WTC11 (cell line): Measurements from ENCODE around the gene SLAIN1. TPM values are rescaled to one million over a fixed set of nuclear protein-coding genes. Genes with fewer than 3 reads are reported as not detected.

ENCODE experiments used
- ATAC-seq: fragments of 200-7000 bp; cut with Tn5 transposase; 2 replicates; pipeline ENCODE4 v1.10.0; 2021; ENCODE audit warnings: mild to moderate bottlenecking, moderate library complexity
- CTCF ChIA-PET: fragments of 300-600 bp; sonication (Branson Sonifier 250); formaldehyde crosslinking; loops from one replicate; lab custom pipeline; 2021; ENCODE audit warnings: antibody characterized with exemption; lab: Charles Lee
- POLR2A ChIA-PET: fragments of 350-600 bp; sonication (Branson Sonifier 250); formaldehyde crosslinking; loops from one replicate; lab custom pipeline; 2021; ENCODE audit warnings: antibody characterized with exemption; lab: Charles Lee
- DNase-seq: peaks from one replicate; pipeline ENCODE4 v3.0.0; 2021; ENCODE audit warnings: low spot score
- H3K27ac Mint-ChIP-seq: 2 replicates; pipeline ENCODE4 v1.8.0; 2021; ENCODE audit warnings: mixed read lengths
- H3K27me3 Mint-ChIP-seq: 2 replicates; pipeline ENCODE4 v1.8.0; 2021; ENCODE audit warnings: low read depth, mild to moderate bottlenecking, moderate library complexity, mixed read lengths
- H3K36me3 Mint-ChIP-seq: 2 replicates; pipeline ENCODE4 v1.8.0; 2021; ENCODE audit warnings: mixed read lengths
- H3K4me1 Mint-ChIP-seq: 2 replicates; pipeline ENCODE4 v1.8.0; 2022; ENCODE audit warnings: mixed read lengths
- H3K4me3 Mint-ChIP-seq: 2 replicates; pipeline ENCODE4 v1.8.0; 2021; ENCODE audit warnings: mild to moderate bottlenecking, moderate library complexity, mixed read lengths
- H3K9me3 Mint-ChIP-seq: 2 replicates; pipeline ENCODE4 v1.8.0; 2021; ENCODE audit warnings: mixed read lengths
- CTCF ChIP-seq: fragments of 200-600 bp; IDR thresholded peaks from 2 replicates; pipeline ENCODE4 v1.8.0; 2022; ENCODE audit warnings: antibody characterized with exemption
- E2F1 ChIP-seq: sonication (generic); formaldehyde crosslinking; IDR thresholded peaks from 2 replicates; pipeline ENCODE4 v1.8.0; 2022; ENCODE audit warnings: mild to moderate bottlenecking, missing genetic modification reagents
- ELF4 ChIP-seq: sonication (generic); formaldehyde crosslinking; IDR thresholded peaks from 2 replicates; pipeline ENCODE4 v1.8.1; 2022; ENCODE audit warnings: low read depth, mild to moderate bottlenecking, moderate library complexity, missing genetic modification reagents
- EMX1 ChIP-seq: fragments of 250-450 bp; sonication (Bioruptor Pico); IDR thresholded peaks from 2 replicates; pipeline ENCODE4 v1.8.0; 2021; ENCODE audit warnings: mild to moderate bottlenecking
- ESRRA ChIP-seq: sonication (generic); formaldehyde crosslinking; IDR thresholded peaks from 2 replicates; pipeline ENCODE4 v1.8.1; 2022; ENCODE audit warnings: mild to moderate bottlenecking, missing genetic modification reagents, borderline replicate concordance
- ETV6 ChIP-seq: sonication (generic); formaldehyde crosslinking; IDR thresholded peaks from 2 replicates; pipeline ENCODE4 v1.8.1; 2022; ENCODE audit warnings: mild to moderate bottlenecking, missing genetic modification reagents
- NFE2L1 ChIP-seq: sonication (generic); formaldehyde crosslinking; IDR thresholded peaks from 2 replicates; pipeline ENCODE4 v1.8.1; 2023; ENCODE audit warnings: missing genetic modification reagents
- NR3C1 ChIP-seq: sonication (generic); formaldehyde crosslinking; conservative IDR thresholded peaks from 2 replicates; pipeline ENCODE4 v1.8.1; 2023; ENCODE audit warnings: low read depth, mild to moderate bottlenecking, missing genetic modification reagents
- PRDM15 ChIP-seq: sonication (generic); formaldehyde crosslinking; IDR thresholded peaks from 2 replicates; pipeline ENCODE4 v1.8.0; 2022; ENCODE audit warnings: missing genetic modification reagents
- PREB ChIP-seq: sonication (generic); formaldehyde crosslinking; IDR thresholded peaks from 2 replicates; pipeline ENCODE4 v1.8.1; 2022; ENCODE audit warnings: mild to moderate bottlenecking, missing genetic modification reagents, moderate library complexity, borderline replicate concordance
- SMAD3 ChIP-seq: sonication (generic); formaldehyde crosslinking; IDR thresholded peaks from 2 replicates; pipeline ENCODE4 v1.8.0; 2022; ENCODE audit warnings: missing genetic modification reagents, mild to moderate bottlenecking, borderline replicate concordance
- TCF7 ChIP-seq: sonication (generic); formaldehyde crosslinking; IDR thresholded peaks from 2 replicates; pipeline ENCODE4 v1.8.0; 2022; ENCODE audit warnings: mild to moderate bottlenecking, low read depth, missing genetic modification reagents, moderate library complexity
- USF1 ChIP-seq: sonication (generic); formaldehyde crosslinking; IDR thresholded peaks from 2 replicates; pipeline ENCODE4 v1.8.0; 2022; ENCODE audit warnings: mild to moderate bottlenecking, missing genetic modification reagents
- ZNF219 ChIP-seq: sonication (generic); formaldehyde crosslinking; IDR thresholded peaks from 2 replicates; pipeline ENCODE4 v1.8.0; 2023; ENCODE audit warnings: missing genetic modification reagents, mild to moderate bottlenecking, borderline replicate concordance
- ZNF396 ChIP-seq: fragments of 250-450 bp; sonication (Bioruptor Pico); IDR thresholded peaks from 2 replicates; pipeline ENCODE4 v1.8.0; 2021; ENCODE audit warnings: mild to moderate bottlenecking, moderate library complexity, borderline replicate concordance
- ZSCAN18 ChIP-seq: fragments of 250-450 bp; sonication (Bioruptor Pico); IDR thresholded peaks from 2 replicates; pipeline ENCODE4 v2.1.2; 2022; ENCODE audit warnings: mild to moderate bottlenecking, moderate library complexity
- total RNA-seq: library from RNA; stranded (reverse); gene quantifications from 3 replicates; pipeline ENCODE4 v1.2.3, GENCODE V29; 2021
- TF ChIP-seq, protein P1 (sequence below): sonication (generic); formaldehyde crosslinking; IDR thresholded peaks from 2 replicates; pipeline ENCODE4 v1.8.1; 2023; ENCODE audit warnings: mild to moderate bottlenecking, missing genetic modification reagents
- TF ChIP-seq, protein P2 (sequence below): fragments of 250-450 bp; sonication (Bioruptor Pico); conservative IDR thresholded peaks from 2 replicates; pipeline ENCODE4 v1.9.0; 2021; ENCODE audit warnings: mild to moderate bottlenecking
- TF ChIP-seq, protein P3 (sequence below): sonication (generic); formaldehyde crosslinking; IDR thresholded peaks from 2 replicates; pipeline ENCODE4 v1.8.0; 2023; ENCODE audit warnings: missing genetic modification reagents
- TF ChIP-seq, protein P4 (sequence below): sonication (generic); formaldehyde crosslinking; IDR thresholded peaks from 2 replicates; pipeline ENCODE4 v1.8.1; 2022; ENCODE audit warnings: missing genetic modification reagents, borderline replicate concordance

The SLAIN1 gene
- total RNA-seq, 1 experiment from 2014 or later, result 29.7 TPM

- no peak overlapping the region for H3K27ac Mint-ChIP-seq
- no peak for TF ChIP-seq SMAD3
- TF ChIP-seq TCF7 (CRISPR knock-in tag), result no peak
- no peak for TF ChIP-seq E2F1 (CRISPR knock-in tag)
- TF ChIP-seq, protein P1, sequence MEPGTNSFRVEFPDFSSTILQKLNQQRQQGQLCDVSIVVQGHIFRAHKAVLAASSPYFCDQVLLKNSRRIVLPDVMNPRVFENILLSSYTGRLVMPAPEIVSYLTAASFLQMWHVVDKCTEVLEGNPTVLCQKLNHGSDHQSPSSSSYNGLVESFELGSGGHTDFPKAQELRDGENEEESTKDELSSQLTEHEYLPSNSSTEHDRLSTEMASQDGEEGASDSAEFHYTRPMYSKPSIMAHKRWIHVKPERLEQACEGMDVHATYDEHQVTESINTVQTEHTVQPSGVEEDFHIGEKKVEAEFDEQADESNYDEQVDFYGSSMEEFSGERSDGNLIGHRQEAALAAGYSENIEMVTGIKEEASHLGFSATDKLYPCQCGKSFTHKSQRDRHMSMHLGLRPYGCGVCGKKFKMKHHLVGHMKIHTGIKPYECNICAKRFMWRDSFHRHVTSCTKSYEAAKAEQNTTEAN (CRISPR knock-in tag), result no peak
- TF ChIP-seq, protein P2, sequence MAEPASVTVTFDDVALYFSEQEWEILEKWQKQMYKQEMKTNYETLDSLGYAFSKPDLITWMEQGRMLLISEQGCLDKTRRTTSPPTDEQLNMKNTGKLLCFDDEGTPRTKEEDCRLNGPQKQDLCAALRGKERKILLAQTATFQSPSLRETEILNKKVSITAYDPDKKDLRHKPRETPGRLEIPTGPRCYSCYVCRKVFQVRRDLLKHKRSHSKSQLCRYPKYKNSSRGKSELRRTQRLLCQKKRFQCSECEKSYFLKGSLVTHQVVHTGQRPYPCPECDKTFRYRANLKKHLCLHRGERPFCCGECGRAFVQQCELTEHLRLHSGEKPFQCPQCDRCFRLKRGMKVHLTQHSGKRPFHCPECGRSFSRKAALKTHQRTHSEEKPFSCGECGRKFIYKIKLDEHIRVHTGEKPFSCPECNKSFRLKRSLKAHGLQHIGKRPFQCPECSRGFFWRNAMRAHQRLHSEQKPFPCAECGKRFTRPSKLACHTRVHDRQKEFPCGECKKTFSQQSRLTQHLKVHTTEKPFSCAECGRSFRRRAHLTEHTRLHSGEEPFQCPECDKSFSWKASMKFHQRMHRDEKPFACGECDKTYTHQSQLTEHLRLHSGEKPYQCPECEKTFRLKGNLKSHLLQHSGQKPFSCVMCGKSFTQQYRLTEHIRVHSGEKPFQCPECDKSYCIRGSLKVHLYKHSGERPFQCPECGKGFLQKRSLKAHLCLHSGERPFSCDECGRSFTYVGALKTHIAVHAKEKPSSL (CRISPR knock-in tag), result no peak
- TF ChIP-seq, protein P3, sequence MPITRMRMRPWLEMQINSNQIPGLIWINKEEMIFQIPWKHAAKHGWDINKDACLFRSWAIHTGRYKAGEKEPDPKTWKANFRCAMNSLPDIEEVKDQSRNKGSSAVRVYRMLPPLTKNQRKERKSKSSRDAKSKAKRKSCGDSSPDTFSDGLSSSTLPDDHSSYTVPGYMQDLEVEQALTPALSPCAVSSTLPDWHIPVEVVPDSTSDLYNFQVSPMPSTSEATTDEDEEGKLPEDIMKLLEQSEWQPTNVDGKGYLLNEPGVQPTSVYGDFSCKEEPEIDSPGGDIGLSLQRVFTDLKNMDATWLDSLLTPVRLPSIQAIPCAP (CRISPR knock-in tag), result no peak
- TF ChIP-seq EMX1, result no peak
- no peak for TF ChIP-seq ZNF396 (CRISPR knock-in tag)
- TF ChIP-seq CTCF, result no peak
- TF ChIP-seq ESRRA, result no peak
- no peak for TF ChIP-seq PRDM15
- no peak for TF ChIP-seq NFE2L1 (CRISPR knock-in tag)
- TF ChIP-seq ZSCAN18 (CRISPR knock-in tag), result no peak
- TF ChIP-seq ELF4 (CRISPR knock-in tag), result no peak
- TF ChIP-seq NR3C1 (CRISPR knock-in tag), result no peak
- TF ChIP-seq USF1 (CRISPR knock-in tag), result no peak
- no peak for TF ChIP-seq PREB (CRISPR knock-in tag)
- TF ChIP-seq ETV6 (CRISPR knock-in tag), result no peak
- TF ChIP-seq, protein P4, sequence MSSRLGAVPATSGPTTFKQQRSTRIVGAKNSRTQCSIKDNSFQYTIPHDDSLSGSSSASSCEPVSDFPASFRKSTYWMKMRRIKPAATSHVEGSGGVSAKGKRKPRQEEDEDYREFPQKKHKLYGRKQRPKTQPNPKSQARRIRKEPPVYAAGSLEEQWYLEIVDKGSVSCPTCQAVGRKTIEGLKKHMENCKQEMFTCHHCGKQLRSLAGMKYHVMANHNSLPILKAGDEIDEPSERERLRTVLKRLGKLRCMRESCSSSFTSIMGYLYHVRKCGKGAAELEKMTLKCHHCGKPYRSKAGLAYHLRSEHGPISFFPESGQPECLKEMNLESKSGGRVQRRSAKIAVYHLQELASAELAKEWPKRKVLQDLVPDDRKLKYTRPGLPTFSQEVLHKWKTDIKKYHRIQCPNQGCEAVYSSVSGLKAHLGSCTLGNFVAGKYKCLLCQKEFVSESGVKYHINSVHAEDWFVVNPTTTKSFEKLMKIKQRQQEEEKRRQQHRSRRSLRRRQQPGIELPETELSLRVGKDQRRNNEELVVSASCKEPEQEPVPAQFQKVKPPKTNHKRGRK (CRISPR knock-in tag), result no peak
- no peak for TF ChIP-seq ZNF219 (CRISPR knock-in tag)
- peaks cover 47% of the 10 kb centered on the region for H3K4me1 Mint-ChIP-seq
- ChIA-PET CTCF (no interaction called here), POLR2A (interaction anchor here (0.7 kb wide), 1 partner anchor 27 kb away, joined by 3 read pairs; the partner anchor contains the start of gene SLAIN1)
- H3K4me3 Mint-ChIP-seq, result no peak overlapping the region
- H3K27me3 Mint-ChIP-seq, result no peaks in the 10 kb centered on the region
- peaks cover 30% of the 10 kb centered on the region for H3K36me3 Mint-ChIP-seq
- ATAC-seq (no peak), DNase-seq (no peak)
- no peaks in the 10 kb centered on the region for H3K9me3 Mint-ChIP-seq
These were observed 26.6 kb downstream of the SLAIN1 start for GRCh38 chr13:77724092-77724491.
